B cell (primary cell): ENCODE results near the gene HCK. TPM values are rescaled to one million over a fixed set of nuclear protein-coding genes. Genes with fewer than 3 reads are reported as not detected.

ENCODE experiments used
- ATAC-seq: fragments of 200-7000 bp; cut with Tn5 transposase; one replicate; pipeline ENCODE4 v1.10.0; 2021; ENCODE audit warnings: low read depth, mild to moderate bottlenecking, moderate number of reproducible peaks, moderate library complexity
- CTCF ChIA-PET: fragments of 350-600 bp; sonication (Branson Sonifier 250); formaldehyde crosslinking; loops from one replicate; lab custom pipeline; 2021; ENCODE audit warnings: antibody characterized with exemption, inconsistent platforms; lab: Charles Lee
- POLR2A ChIA-PET: fragments of 350-600 bp; sonication (Branson Sonifier 250); formaldehyde crosslinking; loops from one replicate; lab custom pipeline; 2021; ENCODE audit warnings: antibody characterized with exemption; lab: Charles Lee
- DNase-seq: peaks from one replicate; pipeline ENCODE4 v3.0.0; 2013
- H2AFZ ChIP-seq: 2 replicates; pipeline ENCODE4 v1.6.1; 2012; ENCODE audit warnings: mild to moderate bottlenecking, low read depth, low read length; ENCODE audit not compliant: insufficient read depth, poor library complexity, severe bottlenecking
- H3K27ac ChIP-seq, 2 donors: 1 replicate in 1 of 2; 2 replicates in 1 of 2; pipeline ENCODE4 v1.5.1; 2012 to 2013; ENCODE audit warnings: low read length in 2 of 2, mild to moderate bottlenecking in 2 of 2, moderate library complexity in 1 of 2
- H3K27me3 ChIP-seq, 4 experiments: fragments of 200-600 bp in 1 of 4; sonication (generic) in 1 of 4; replicated peaks in 1 of 4; 1 replicate in 2 of 4; 2 replicates in 2 of 4; pipeline versions ENCODE4 v1.6.1 to v1.7.0; 2013 to 2016; ENCODE audit warnings: low read length in 3 of 4, mild to moderate bottlenecking in 2 of 4, mixed read lengths in 1 of 4, moderate library complexity in 1 of 4; ENCODE audit not compliant: insufficient read depth in 4 of 4, control insufficient read depth in 3 of 4; ENCODE audit errors: control extremely low read depth in 1 of 4
- H3K36me3 ChIP-seq, 2 experiments: replicated peaks in 1 of 2; 1 replicate in 1 of 2; 2 replicates in 1 of 2; pipeline versions ENCODE4 v1.6.1 to v1.7.1; 2013; ENCODE audit warnings: low read length in 1 of 2; ENCODE audit not compliant: insufficient read depth in 2 of 2, control insufficient read depth in 1 of 2; ENCODE audit errors: control extremely low read depth in 1 of 2, extremely low read depth in 1 of 2
- H3K4me1 ChIP-seq, 2 donors: fragments of 200-600 bp in 1 of 2; sonication (generic) in 1 of 2; 1 replicate in 1 of 2; 2 replicates in 1 of 2; pipeline versions ENCODE4 v1.5.1 to v1.6.1; 2013 to 2017; ENCODE audit warnings: low read length in 2 of 2; ENCODE audit not compliant: control insufficient read depth in 2 of 2, insufficient read depth in 2 of 2
- H3K4me2 ChIP-seq: replicated peaks from 2 replicates; pipeline ENCODE3; 2012; ENCODE audit warnings: mild to moderate bottlenecking, low read depth, low read length; ENCODE audit not compliant: poor library complexity, severe bottlenecking
- H3K4me3 ChIP-seq, 5 experiments: fragments of 200-600 bp in 1 of 5; sonication (generic) in 1 of 5; 1 replicate in 3 of 5; 2 replicates in 2 of 5; pipeline versions ENCODE4 v1.5.1 to v1.7.0; 2011 to 2016; ENCODE audit warnings: low read length in 4 of 5, mild to moderate bottlenecking in 4 of 5, low read depth in 2 of 5, control low read depth in 1 of 5, moderate library complexity in 1 of 5; ENCODE audit not compliant: insufficient read depth in 1 of 5; ENCODE audit errors: control extremely low read depth in 1 of 5, extremely low read depth in 1 of 5
- H3K79me2 ChIP-seq: fragments of 200-600 bp; sonication (generic); one replicate; pipeline ENCODE4 v1.6.0; 2016; ENCODE audit warnings: low read length; ENCODE audit not compliant: control insufficient read depth, insufficient read depth
- H3K9ac ChIP-seq: fragments of 200-600 bp; sonication (generic); 2 replicates; pipeline ENCODE4 v1.6.1; 2017; ENCODE audit warnings: mild to moderate bottlenecking, low read length, moderate library complexity
- H3K9me3 ChIP-seq, 3 donors: one replicate each; pipeline versions ENCODE4 v1.6.1 to v1.7.1; 2013; ENCODE audit warnings: low read length in 2 of 3; ENCODE audit not compliant: control insufficient read depth in 2 of 3, insufficient read depth in 1 of 3; ENCODE audit errors: control extremely low read depth in 1 of 3
- H4K20me1 ChIP-seq: 2 replicates; pipeline ENCODE4 v1.6.0; 2012; ENCODE audit warnings: mild to moderate bottlenecking, low read length; ENCODE audit not compliant: insufficient read depth, control insufficient read depth, poor library complexity, severe bottlenecking
- H3K27ac Mint-ChIP-seq: one replicate; pipeline ENCODE4 v1.8.0; 2021; ENCODE audit warnings: mixed read lengths
- H3K27me3 Mint-ChIP-seq: one replicate; pipeline ENCODE4 v1.8.0; 2021; ENCODE audit warnings: mixed read lengths
- H3K4me1 Mint-ChIP-seq: one replicate; pipeline ENCODE4 v1.8.0; 2021; ENCODE audit warnings: mixed read lengths
- H3K4me3 Mint-ChIP-seq: one replicate; pipeline ENCODE4 v1.8.0; 2021; ENCODE audit warnings: mixed read lengths
- H3K9me3 Mint-ChIP-seq: one replicate; pipeline ENCODE4 v1.8.0; 2022; ENCODE audit warnings: mixed read lengths; ENCODE audit not compliant: insufficient read depth
- CTCF ChIP-seq: fragments of 200-600 bp; IDR thresholded peaks from one replicate; pipeline ENCODE4 v1.8.0; 2022; ENCODE audit warnings: antibody characterized with exemption, mild to moderate bottlenecking
- EZH2 ChIP-seq: IDR thresholded peaks from 2 replicates; pipeline ENCODE4 v1.6.1; 2012; ENCODE audit warnings: borderline replicate concordance, low read depth, mild to moderate bottlenecking, moderate library complexity, low read length; ENCODE audit not compliant: insufficient read depth, poor library complexity, severe bottlenecking
- whole genome bisulfite sequencing: methylation state at CpG from one replicate; pipeline ENCODE4 v1.1.5; 2013; ENCODE audit warnings: missing lambda C conversion rate; ENCODE audit not compliant: insufficient coverage; 5-methylcytosine and 5-hydroxymethylcytosine counted together
- intact Hi-C: fragments of 100-400 bp; cut with micrococcal nuclease; formaldehyde crosslinking; loops from one replicate; pipeline ENCODE4 v1.10.0; 2022
- polyA plus RNA-seq: library from polyadenylated mRNA; depleted of rRNA; stranded (reverse); fragments of >200 nt; gene quantifications from 2 replicates; pipeline ENCODE4 v1.2.3, GENCODE V29; 2012
- total RNA-seq, 2 donors: library from RNA; stranded (reverse); fragments of 120-200 nt in 1 of 2; gene quantifications; 1 replicate in 1 of 2; 2 replicates in 1 of 2; pipeline versions ENCODE4 v1.2.3 to v1.2.4, GENCODE V29; 2013 to 2022

The HCK gene
- total and polyA plus RNA-seq, 2 donors (not counting 1 experiment from before 2014, with no cell fraction given), result 33.3 to 48.6 TPM

GRCh38 chr20:32036716-32037485 is 15.1 kb upstream of the HCK start:
- Histone ChIP-seq H3K27ac (no peak overlapping the region), H2AFZ (no peak overlapping the region), H3K9ac (no peak overlapping the region), H3K4me1 (peaks cover 24 to 56% of the 10 kb centered on the region in 2 donors), H3K4me3 (no peak overlapping the region), H3K9me3 (peaks cover 0 to 7% (median 7%) of the 10 kb centered on the region in 3 donors), H3K27me3 (peaks cover 0 to 12% (median 6%) of the 10 kb centered on the region in 4 experiments), H4K20me1 (no peaks in the 10 kb centered on the region), H3K79me2 (no peaks in the 10 kb centered on the region), H3K4me2 (no peak overlapping the region), H3K36me3 (no peaks in the 10 kb centered on the region)
- no peak for TF ChIP-seq EZH2
- no peak for TF ChIP-seq CTCF
- WGBS, result 67% methylated on average over 3 of the region's 10 CpGs
- ChIA-PET POLR2A (interaction anchor here (0.7 kb wide), 1 partner anchor 17 kb away, joined by 3 read pairs; no protein-coding TSS in a partner anchor), CTCF (interaction anchor here (1.2 to 10.3 kb wide), 6 partner anchors 10 to 616 kb away, joined by 3 to 389 read pairs (median 19); partner anchors contain the start of genes PDRG1 and TM9SF4)
- no peak for DNase-seq
- Mint-ChIP-seq H3K4me1 (peaks cover 58% of the 10 kb centered on the region), H3K9me3 (no peaks in the 10 kb centered on the region), H3K27me3 (peaks cover 19% of the 10 kb centered on the region), H3K4me3 (no peak overlapping the region), H3K27ac (no peak overlapping the region)
- intact Hi-C loops, result no loop called here
- ATAC-seq, result no peak

GRCh38 chr20:32037929-32038328 is 14.1 kb upstream of the HCK start:
- WGBS, result 89% methylated on average over 3 of the region's 4 CpGs
- no peak overlapping the region for H3K4me3 Mint-ChIP-seq
- no peaks in the 10 kb centered on the region for H4K20me1 ChIP-seq
- no peak for ATAC-seq
- H3K79me2 ChIP-seq, result no peaks in the 10 kb centered on the region
- peaks cover 66% of the 10 kb centered on the region for H3K4me1 Mint-ChIP-seq
- no peak overlapping the region for H3K27ac Mint-ChIP-seq
- H3K9me3 ChIP-seq, result peaks cover 0 to 7% (median 7%) of the 10 kb centered on the region in 3 donors
- intact Hi-C loops, result no loop called here
- no peak overlapping the region for H3K27ac ChIP-seq
- no peaks in the 10 kb centered on the region for H3K36me3 ChIP-seq
- H3K27me3 ChIP-seq, result peaks cover 0 to 7% (median 3%) of the 10 kb centered on the region in 4 experiments
- no peak overlapping the region for H2AFZ ChIP-seq
- no peak overlapping the region for H3K4me2 ChIP-seq
- no peak overlapping the region for H3K4me3 ChIP-seq
- CTCF ChIA-PET, result interaction anchor here (0.7 to 10.3 kb wide), 4 partner anchors 11 to 86 kb away, joined by 3 to 389 read pairs (median 12); partner anchors contain the start of gene PDRG1
- no peaks in the 10 kb centered on the region for H3K9me3 Mint-ChIP-seq
- peaks cover 11% of the 10 kb centered on the region for H3K27me3 Mint-ChIP-seq
- POLR2A ChIA-PET, result interaction anchor here (0.6 kb wide), 1 partner anchor 322 kb away, joined by 3 read pairs; no protein-coding TSS in a partner anchor
- DNase-seq, result no peak
- H3K4me1 ChIP-seq, result peaks cover 24 to 62% of the 10 kb centered on the region in 2 donors
- H3K9ac ChIP-seq, result no peak overlapping the region
- TF ChIP-seq EZH2 (no peak), CTCF (no peak)
